ENCODE results near the gene DDC.

DDC gene

GRCh38 chr7:50564640-50565558 is at the start of gene DDC:
DDC (minus strand) TSS chr7:50565405; CDS start chr7:50544085, 21,320 bp downstream.
- DNase-seq (ENCODE audit: extremely low read depth in 1 of 2, low read depth in 1 of 2): no peak

GRCh38 chr7:50613473-50613872 is 48.3 kb upstream of the DDC start:
- no peak for DNase-seq (ENCODE audit: extremely low read depth in 1 of 2, low read depth in 1 of 2)

- no peak for DNase-seq (ENCODE audit: extremely low read depth in 1 of 2, low read depth in 1 of 2)
Measured at GRCh38 chr7:50612704-50613103, 47.5 kb upstream of the DDC start.

- peak in 1 of 2 donors; percentile 10 for DNase-seq (ENCODE audit: extremely low read depth in 1 of 2, low read depth in 1 of 2)
Measured at GRCh38 chr7:50610521-50611277, 45.5 kb upstream of the DDC start.

- DNase-seq (ENCODE audit: extremely low read depth in 1 of 2, low read depth in 1 of 2): no peak
Measured at GRCh38 chr7:50608196-50608906, 43.1 kb upstream of the DDC start.

- no peak for DNase-seq (ENCODE audit: extremely low read depth in 1 of 2, low read depth in 1 of 2)
Measured at GRCh38 chr7:50607524-50608125, 42.4 kb upstream of the DDC start.

- DNase-seq (ENCODE audit: extremely low read depth in 1 of 2, low read depth in 1 of 2): no peak
Measured at GRCh38 chr7:50605059-50605458, 39.9 kb upstream of the DDC start.

GRCh38 chr7:50603287-50603686 is 38.1 kb upstream of the DDC start:
- no peak for DNase-seq (ENCODE audit: extremely low read depth in 1 of 2, low read depth in 1 of 2)

- DNase-seq (ENCODE audit: extremely low read depth in 1 of 2, low read depth in 1 of 2): no peak
Measured at GRCh38 chr7:50599385-50599784, 34.2 kb upstream of the DDC start.

GRCh38 chr7:50598460-50599343 is 33.5 kb upstream of the DDC start:
- no peak for DNase-seq (ENCODE audit: extremely low read depth in 1 of 2, low read depth in 1 of 2)

- DNase-seq (ENCODE audit: extremely low read depth in 1 of 2, low read depth in 1 of 2): no peak
Measured at GRCh38 chr7:50596484-50596883, 31.3 kb upstream of the DDC start.

- no peak for DNase-seq (ENCODE audit: extremely low read depth in 1 of 2, low read depth in 1 of 2)
Measured at GRCh38 chr7:50595491-50596102, 30.4 kb upstream of the DDC start.

GRCh38 chr7:50594734-50595485 is 29.7 kb upstream of the DDC start:
- no peak for DNase-seq (ENCODE audit: extremely low read depth in 1 of 2, low read depth in 1 of 2)

- no peak for DNase-seq (ENCODE audit: extremely low read depth in 1 of 2, low read depth in 1 of 2)
Measured at GRCh38 chr7:50594136-50594535, 28.9 kb upstream of the DDC start.

- DNase-seq (ENCODE audit: extremely low read depth in 1 of 2, low read depth in 1 of 2): no peak
Measured at GRCh38 chr7:50592940-50593339, 27.7 kb upstream of the DDC start.

GRCh38 chr7:50591480-50592438 is 26.6 kb upstream of the DDC start:
- DNase-seq (ENCODE audit: extremely low read depth in 1 of 2, low read depth in 1 of 2): no peak

GRCh38 chr7:50591098-50591479 is 25.9 kb upstream of the DDC start:
- no peak for DNase-seq (ENCODE audit: extremely low read depth in 1 of 2, low read depth in 1 of 2)

- DNase-seq (ENCODE audit: extremely low read depth in 1 of 2, low read depth in 1 of 2): no peak
Measured at GRCh38 chr7:50590535-50590934, 25.3 kb upstream of the DDC start.

Data from stimulated activated CD8-positive, alpha-beta memory T cell treated with anti-CD3 and anti-CD28 coated beads, Interleukin-7, amount 100 ng/mL, for 48 hours (primary cell).